HAP-1 (cell line): ENCODE data around the gene PRG3.

ENCODE experiments used
- DNase-seq, 2 experiments: peaks; one replicate each; pipeline ENCODE4 v3.0.0-alpha.2; 2016 to 2020; ENCODE audit warnings: low spot score in 2 of 2
- H3K27me3 ChIP-seq: fragments of 250-450 bp; sonication (Bioruptor Pico); 2 replicates; pipeline ENCODE4 v1.5.1; 2020; ENCODE audit warnings: low read depth, mild to moderate bottlenecking, moderate library complexity
- H3K36me3 ChIP-seq: fragments of 250-450 bp; sonication (Bioruptor Pico); replicated peaks from 2 replicates; pipeline ENCODE4 v1.5.1; 2020; ENCODE audit warnings: mild to moderate bottlenecking
- H3K4me1 ChIP-seq: fragments of 250-450 bp; sonication (Bioruptor Pico); 2 replicates; pipeline ENCODE4 v1.5.1; 2020; ENCODE audit warnings: mild to moderate bottlenecking
- H3K4me3 ChIP-seq: fragments of 250-450 bp; sonication (Bioruptor Pico); 2 replicates; pipeline ENCODE4 v1.5.1; 2020; ENCODE audit warnings: mild to moderate bottlenecking, moderate library complexity
- H3K9me3 ChIP-seq: fragments of 250-450 bp; sonication (Bioruptor Pico); 2 replicates; pipeline ENCODE4 v1.5.1; 2020; ENCODE audit warnings: mild to moderate bottlenecking, moderate library complexity
- in situ Hi-C: fragments of 300-500 bp; cut with MboI; formaldehyde crosslinking; loops from 3 replicates; pipeline ENCODE4 v1.14.3; 2020; ENCODE audit warnings: low sequenced_read_pairs, inconsistent platforms, mixed read lengths

The PRG3 gene, protein sequence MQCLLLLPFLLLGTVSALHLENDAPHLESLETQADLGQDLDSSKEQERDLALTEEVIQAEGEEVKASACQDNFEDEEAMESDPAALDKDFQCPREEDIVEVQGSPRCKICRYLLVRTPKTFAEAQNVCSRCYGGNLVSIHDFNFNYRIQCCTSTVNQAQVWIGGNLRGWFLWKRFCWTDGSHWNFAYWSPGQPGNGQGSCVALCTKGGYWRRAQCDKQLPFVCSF

DNA sequence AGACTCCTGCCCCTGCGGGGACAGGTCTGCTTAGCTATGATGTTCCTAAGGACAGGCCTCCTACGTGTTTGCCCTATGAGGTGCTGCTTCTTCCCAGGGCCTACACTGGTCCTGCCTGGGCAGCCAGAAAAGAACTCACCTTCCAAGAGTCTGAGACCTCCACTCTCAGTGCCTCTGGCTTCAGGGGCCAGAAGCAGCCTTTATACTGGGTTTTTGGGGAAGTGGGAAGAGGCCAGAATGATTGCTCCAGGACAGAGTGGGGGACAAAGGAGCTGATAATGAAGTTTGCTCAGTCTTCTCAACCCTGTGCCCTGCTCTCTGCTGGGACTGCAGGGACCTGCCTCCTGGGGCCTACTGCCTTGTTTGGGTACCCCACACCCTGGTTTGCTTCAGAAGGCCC is at the start of gene PRG3:
Gene PRG3, minus strand, starts transcription at position 176 of the 400 bp plus-strand sequence. CDS start 442 bp downstream, outside the sequence.
- Histone ChIP-seq H3K9me3 (no peaks in the 10 kb centered on the region), H3K4me1 (no peaks in the 10 kb centered on the region), H3K4me3 (no peak within 1 kb of the TSS), H3K27me3 (no peaks in the 10 kb centered on the region), H3K36me3 (no peaks in the 10 kb centered on the region)
- no peak for DNase-seq
- in situ Hi-C loops = no loop called here

DNA sequence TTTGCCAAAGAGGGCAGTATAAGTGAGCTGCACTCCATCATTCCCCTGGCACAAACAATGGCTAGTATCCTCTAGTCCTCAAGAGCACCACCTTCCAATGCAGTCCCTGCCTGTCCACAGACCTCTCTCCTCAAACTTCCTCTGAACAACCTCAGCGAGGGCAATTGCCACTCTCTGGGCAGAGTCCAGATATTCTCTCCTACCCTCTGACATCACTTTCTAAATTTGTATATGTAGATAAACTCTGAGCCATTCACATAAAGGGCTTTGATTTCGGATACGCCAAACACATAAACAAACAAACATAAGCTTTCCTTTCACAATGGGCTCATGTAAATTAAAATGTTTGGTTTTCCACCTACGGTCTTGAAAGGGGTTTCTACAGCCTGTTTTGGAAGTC is 49.0 kb upstream of the PRG3 start:
- H3K4me1 ChIP-seq = peaks cover 10% of the 10 kb centered on the region
- H3K9me3 ChIP-seq = no peaks in the 10 kb centered on the region
- no peak overlapping the region for H3K4me3 ChIP-seq
- H3K36me3 ChIP-seq = no peaks in the 10 kb centered on the region; the same call in 1 of the 2 replicates
- DNase-seq = no peak
- H3K27me3 ChIP-seq = no peaks in the 10 kb centered on the region
- in situ Hi-C loops = no loop called here

GRCh38 chr11:57428643-57429042 is 47.7 kb upstream of the PRG3 start:
- no peaks in the 10 kb centered on the region; the same call in 1 of the 2 replicates for H3K36me3 ChIP-seq
- no peaks in the 10 kb centered on the region for H3K9me3 ChIP-seq
- peaks cover 10% of the 10 kb centered on the region for H3K4me1 ChIP-seq
- H3K4me3 ChIP-seq = no peak overlapping the region
- H3K27me3 ChIP-seq = no peaks in the 10 kb centered on the region
- DNase-seq = no peak
- in situ Hi-C loops = no loop called here

DNA sequence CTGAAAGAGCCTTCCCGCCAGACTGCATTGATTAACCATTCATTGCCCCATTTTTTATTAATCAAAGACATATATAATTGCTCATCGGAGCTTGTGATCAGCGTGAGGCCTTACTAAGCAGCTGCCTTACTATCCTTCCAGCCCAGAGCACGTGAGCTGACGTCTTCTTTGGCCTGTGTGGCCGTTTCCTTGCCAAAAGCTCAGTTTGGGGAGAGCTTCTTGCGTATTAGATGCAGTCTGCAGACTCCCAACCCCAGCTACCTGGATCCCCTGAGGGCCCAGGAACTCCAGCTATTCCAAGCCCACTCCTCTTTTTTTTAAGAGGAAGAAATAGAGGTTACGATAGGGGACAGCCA is 46.8 kb upstream of the PRG3 start:
- no peak overlapping the region for H3K4me3 ChIP-seq
- no peak for DNase-seq
- H3K36me3 ChIP-seq = no peaks in the 10 kb centered on the region; the same call in 1 of the 2 replicates
- no peaks in the 10 kb centered on the region for H3K9me3 ChIP-seq
- in situ Hi-C loops = no loop called here
- H3K27me3 ChIP-seq = no peaks in the 10 kb centered on the region
- peaks cover 10% of the 10 kb centered on the region for H3K4me1 ChIP-seq

DNA sequence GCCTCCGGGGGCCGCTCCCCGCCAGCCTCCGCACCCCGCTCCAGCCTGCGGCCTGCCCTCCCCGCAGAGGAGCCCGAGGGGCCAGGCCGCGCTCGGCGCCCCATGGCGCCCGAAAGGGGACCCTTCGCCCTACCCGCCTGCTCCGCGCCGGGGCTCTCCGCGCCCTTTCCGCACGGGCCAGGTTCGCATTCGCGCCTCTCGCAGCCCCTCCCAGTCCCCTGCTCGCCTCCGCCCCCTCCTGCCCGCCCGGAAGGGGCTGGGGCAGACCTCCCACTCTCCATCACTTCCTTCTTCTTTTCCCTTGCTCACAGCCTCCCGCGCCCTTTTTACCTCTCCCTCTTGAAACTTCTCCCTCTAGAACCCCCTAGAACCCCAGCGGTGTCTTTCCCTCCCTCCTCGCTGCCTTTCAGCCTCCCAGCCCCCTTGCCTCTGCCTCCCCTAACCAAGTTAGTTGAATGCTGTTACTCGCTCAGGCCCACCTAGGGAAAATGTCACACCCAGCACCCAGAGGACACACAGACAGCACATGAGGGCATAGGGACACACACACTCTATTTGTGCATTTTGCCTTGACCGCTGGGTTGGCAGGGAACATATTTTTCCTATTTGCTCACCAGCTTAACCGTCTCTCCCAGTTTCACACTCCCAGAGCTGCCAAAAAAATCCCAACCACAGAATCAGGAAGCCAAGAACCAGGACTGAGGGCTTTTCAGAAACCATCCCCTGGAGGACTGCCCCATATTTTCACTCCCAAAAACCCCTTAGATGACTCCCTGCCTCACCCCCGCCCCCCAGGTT is 46.2 kb upstream of the PRG3 start, which contains the start of gene SLC43A3:
Gene SLC43A3, minus strand, starts transcription at position 193 of the 798 bp plus-strand sequence. CDS start 949 bp downstream, outside the sequence.
- Histone ChIP-seq H3K9me3 (no peaks in the 10 kb centered on the region), H3K4me1 (peaks cover 10% of the 10 kb centered on the region), H3K4me3 (peak within 1 kb of the TSS; percentile 26), H3K27me3 (no peaks in the 10 kb centered on the region), H3K36me3 (no peaks in the 10 kb centered on the region; the same call in 1 of the 2 replicates)
- in situ Hi-C loops = no loop called here
- peak; percentile 58 to 77 for DNase-seq

GRCh38 chr11:57426439-57426928 is 45.5 kb upstream of the PRG3 start:
- Histone ChIP-seq H3K27me3 (no peaks in the 10 kb centered on the region), H3K4me3 (peak overlapping the region; percentile 26), H3K9me3 (no peaks in the 10 kb centered on the region), H3K36me3 (no peaks in the 10 kb centered on the region; the same call in 1 of the 2 replicates), H3K4me1 (peaks cover 10% of the 10 kb centered on the region)
- in situ Hi-C loops = no loop called here
- DNase-seq = no peak

DNA sequence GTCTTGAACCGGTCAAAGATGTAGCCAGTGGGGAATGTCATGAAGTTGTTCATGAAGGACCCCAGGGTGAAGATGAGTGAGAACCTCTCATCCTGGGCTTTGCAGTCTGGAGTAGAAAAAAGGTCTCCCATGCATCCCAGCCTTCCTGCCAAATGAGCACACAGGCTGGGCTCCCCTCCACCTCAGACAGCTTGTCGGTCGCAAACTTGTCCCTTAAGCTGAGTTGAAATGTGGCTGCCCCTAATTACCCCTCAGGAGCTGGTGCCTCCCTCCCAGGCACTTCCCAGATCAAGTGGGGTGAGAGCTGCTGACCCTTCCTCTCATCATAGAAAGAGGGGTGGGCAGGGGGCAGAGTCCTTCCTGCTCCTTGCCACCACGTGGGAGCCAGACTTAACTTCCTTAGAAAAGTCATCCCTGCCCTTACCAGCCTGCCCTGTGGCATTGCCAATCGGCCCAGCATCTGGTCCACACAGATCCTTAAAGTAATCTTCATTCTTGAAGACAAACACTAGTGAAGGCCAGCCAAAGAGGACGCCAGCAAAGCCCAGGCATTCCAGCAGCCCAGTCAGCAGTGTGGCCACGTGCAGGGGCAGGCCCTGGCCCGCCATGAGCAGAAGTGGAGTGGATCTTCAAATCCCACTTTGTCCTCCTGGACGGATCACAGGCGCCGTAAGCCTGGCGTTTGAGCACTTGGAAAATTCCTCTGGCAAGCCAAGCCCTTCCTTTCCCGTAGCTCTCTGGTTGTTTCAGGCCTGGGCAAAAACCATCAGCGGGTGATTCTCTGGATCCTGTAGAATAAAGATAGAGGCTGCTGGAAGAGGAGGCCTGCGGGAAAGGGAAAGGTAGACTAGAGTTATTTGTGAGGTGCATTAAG is 44.9 kb upstream of the PRG3 start:
- in situ Hi-C loops = no loop called here
- Histone ChIP-seq H3K9me3 (no peaks in the 10 kb centered on the region), H3K36me3 (no peaks in the 10 kb centered on the region; the same call in 1 of the 2 replicates), H3K4me1 (peaks cover 10% of the 10 kb centered on the region), H3K27me3 (no peaks in the 10 kb centered on the region), H3K4me3 (no peak overlapping the region; the same call in 1 of the 2 replicates)
- DNase-seq = no peak

GRCh38 chr11:57424792-57425564 is 44.0 kb upstream of the PRG3 start:
- H3K4me1 ChIP-seq = peaks cover 10% of the 10 kb centered on the region
- H3K36me3 ChIP-seq = peaks cover 5% of the 10 kb centered on the region
- in situ Hi-C loops = no loop called here
- no peak overlapping the region for H3K4me3 ChIP-seq
- no peak for DNase-seq
- H3K27me3 ChIP-seq = no peaks in the 10 kb centered on the region
- no peaks in the 10 kb centered on the region for H3K9me3 ChIP-seq

GRCh38 chr11:57424137-57424791 is 43.3 kb upstream of the PRG3 start:
- Histone ChIP-seq H3K4me3 (no peak overlapping the region), H3K27me3 (no peaks in the 10 kb centered on the region), H3K4me1 (peaks cover 10% of the 10 kb centered on the region), H3K36me3 (peaks cover 5% of the 10 kb centered on the region), H3K9me3 (no peaks in the 10 kb centered on the region)
- in situ Hi-C loops = no loop called here
- DNase-seq = no peak

GRCh38 chr11:57422669-57423068 is 41.7 kb upstream of the PRG3 start:
- H3K4me1 ChIP-seq = peaks cover 10% of the 10 kb centered on the region
- no peak overlapping the region for H3K4me3 ChIP-seq
- H3K36me3 ChIP-seq = peaks cover 5% of the 10 kb centered on the region
- in situ Hi-C loops = no loop called here
- no peaks in the 10 kb centered on the region for H3K27me3 ChIP-seq
- DNase-seq = no peak
- H3K9me3 ChIP-seq = no peaks in the 10 kb centered on the region

- Histone ChIP-seq H3K4me3 (no peak overlapping the region), H3K9me3 (no peaks in the 10 kb centered on the region), H3K4me1 (peaks cover 9% of the 10 kb centered on the region), H3K27me3 (no peaks in the 10 kb centered on the region), H3K36me3 (peaks cover 13% of the 10 kb centered on the region)
- in situ Hi-C loops = no loop called here
- DNase-seq = no peak
Observed at GRCh38 chr11:57421805-57422204, 40.9 kb upstream of the PRG3 start.

GRCh38 chr11:57421066-57421465 is 40.1 kb upstream of the PRG3 start:
- Histone ChIP-seq H3K27me3 (no peaks in the 10 kb centered on the region), H3K9me3 (no peaks in the 10 kb centered on the region), H3K4me3 (no peak overlapping the region), H3K4me1 (peaks cover 2% of the 10 kb centered on the region), H3K36me3 (peaks cover 19% of the 10 kb centered on the region)
- DNase-seq = no peak
- in situ Hi-C loops = no loop called here
